GM19455 (cell line): ENCODE measurements around the gene FEM1C.

ENCODE experiments used
- ATAC-seq: cut with Tn5 transposase; IDR thresholded peaks from one replicate; pipeline ENCODE4 v1.9.1; 2021; ENCODE audit not compliant: unreplicated experiment

FEM1C gene

DNA sequence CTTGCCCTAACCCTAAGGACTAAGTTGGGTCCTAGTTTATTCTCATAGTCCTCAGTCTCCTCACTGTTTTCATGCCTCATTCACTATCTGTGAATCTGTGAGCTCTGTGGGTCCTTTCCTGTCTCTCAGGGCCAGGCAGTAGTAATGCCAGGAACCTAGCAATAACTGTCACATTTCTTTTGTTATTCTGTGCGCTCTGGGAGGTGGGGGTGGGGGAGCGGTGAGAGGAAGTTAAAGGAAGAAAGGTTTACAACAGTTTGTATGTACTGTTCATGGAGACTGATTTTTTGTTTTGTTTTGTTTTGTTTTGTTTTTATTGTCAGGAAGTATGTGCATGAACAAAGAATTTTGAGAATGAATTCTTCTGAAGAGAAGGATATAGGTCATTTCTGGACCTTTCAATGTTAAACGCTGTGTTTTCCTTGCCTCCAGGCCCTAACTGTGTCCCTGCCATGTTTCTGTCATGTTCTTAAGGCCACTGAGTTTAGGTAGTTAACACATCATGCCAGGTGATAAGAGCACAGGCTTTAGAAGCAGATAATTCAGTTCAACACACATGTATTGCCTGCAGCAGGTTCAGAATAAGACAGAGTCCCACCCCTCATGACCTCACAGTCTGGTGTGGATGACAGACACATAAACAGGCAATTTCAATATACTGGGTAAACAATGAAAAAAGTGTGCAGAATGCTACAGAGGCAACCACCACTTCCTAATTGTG lies 13.3 kb upstream of the FEM1C start:
- ATAC-seq: no peak

DNA sequence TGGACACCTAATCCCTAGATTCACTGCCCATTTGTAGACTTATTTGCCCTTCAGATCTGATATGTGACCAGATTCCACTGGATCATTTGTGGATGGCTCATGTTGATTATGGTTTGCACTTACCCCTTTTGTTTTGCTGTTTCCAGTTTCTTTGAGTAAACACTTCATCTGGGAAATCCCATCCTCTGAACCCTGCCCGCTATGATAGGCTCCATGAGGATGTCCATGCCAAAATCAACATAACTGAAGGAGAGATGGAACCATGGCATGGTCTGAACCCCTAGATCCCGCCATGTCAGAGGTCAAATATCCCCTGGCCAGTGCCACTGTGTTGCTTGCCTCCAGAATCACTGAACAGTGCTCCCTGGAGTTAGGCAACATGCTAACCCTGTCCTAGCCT lies 11.7 kb upstream of the FEM1C start:
- no peak for ATAC-seq

DNA sequence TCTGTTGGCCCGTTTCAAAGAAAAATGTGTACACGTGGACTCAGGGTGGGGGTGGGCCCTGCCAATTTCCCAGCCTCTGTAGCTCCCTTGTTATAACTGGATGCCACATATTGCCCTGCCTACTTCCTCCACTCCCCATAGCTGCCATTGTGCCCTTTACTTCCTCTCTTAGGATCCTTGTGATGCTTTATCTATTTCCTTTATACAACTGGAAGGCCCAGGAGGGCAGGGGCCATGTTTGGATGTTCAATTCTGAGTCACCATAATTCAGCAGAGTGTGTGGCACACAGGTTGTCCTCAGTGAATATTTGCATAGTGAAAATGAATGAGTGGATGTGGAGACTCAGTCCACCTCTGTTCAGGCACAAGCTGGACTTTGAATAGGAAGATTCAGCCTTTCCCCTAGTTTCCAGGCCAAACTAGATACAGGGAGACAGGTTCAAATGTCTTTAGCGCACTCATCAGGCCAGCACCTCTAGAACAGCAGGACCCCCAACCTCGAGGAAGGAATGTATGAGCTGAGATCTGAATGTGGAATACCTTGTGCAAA lies 10.6 kb upstream of the FEM1C start:
- ATAC-seq: no peak

DNA sequence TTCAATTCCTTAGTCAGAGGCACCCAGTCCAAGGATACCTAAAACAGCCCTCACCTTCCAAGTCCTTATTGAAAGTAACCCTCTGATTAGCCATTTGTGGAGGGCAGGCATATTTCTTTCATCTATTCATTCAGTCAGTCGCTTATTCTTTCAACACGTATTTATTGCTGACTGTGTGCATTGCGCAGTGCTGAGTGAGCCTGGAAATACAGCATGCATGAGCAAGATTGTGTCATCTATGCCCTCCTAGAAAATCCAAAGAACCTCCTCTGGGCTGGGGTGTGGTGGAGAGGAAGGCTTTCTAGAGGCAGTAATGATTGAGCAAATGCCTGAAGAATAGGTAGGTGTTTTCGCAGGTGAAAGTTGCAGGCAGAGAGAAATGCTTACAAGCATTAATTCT lies 8.5 kb upstream of the FEM1C start:
- ATAC-seq: no peak

DNA sequence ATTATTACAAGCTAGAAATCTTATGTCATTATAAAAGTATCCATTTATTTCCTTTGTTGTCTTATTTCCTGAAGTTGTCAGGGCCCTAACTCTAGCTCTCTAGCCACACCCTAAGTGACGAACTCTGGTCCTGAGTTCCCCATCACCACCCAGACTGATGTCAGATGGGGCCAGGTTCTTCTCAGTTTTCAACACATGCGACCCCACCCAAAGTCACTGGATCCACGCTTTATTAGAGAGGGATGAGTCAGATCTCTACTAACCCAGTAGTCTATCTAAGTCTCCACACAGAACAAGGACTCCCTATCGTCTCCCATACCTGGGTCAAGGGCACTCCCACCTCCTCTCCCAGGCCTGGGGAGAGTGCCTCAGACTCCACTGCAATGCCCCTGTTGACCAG lies 6.8 kb upstream of the FEM1C start:
- ATAC-seq: no peak

DNA sequence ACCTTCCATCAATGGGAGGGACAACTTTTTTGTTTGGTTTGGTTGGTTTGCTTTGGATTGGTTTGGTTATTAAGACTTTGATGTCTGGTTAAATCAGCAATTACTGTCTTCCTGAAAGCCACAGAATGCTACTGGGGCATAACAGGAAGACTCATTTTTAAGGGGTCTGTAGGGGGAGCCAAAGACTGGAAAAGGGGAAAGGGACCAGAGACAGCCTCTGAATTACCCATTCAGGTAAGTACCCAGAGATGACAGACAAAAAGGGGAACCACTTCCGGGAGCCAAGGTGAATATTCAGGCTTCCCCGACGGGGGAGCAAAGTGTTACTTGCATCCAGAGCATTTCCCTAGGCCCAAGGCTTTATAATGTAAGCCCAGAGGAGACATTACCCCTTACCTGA lies 4.6 kb upstream of the FEM1C start:
- ATAC-seq: no peak

DNA sequence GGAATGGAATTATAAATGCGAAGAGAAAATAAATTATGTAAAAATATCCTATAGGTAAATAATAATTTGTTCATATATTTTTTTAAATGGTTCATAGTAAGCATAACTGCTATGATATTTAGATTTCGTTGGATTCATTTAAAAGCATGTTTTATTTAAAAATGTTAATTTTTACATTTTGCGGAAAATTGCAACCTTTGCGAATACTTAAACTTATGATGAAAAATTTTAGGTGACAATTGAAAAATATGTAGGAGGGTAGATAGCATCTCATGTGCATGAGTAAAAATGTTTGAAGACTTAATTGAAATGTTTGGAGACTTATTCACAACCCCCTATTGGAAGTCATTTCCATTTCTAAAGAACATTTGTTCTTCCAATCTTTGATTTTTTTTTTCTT lies 4.1 kb upstream of the FEM1C start:
- ATAC-seq: no peak

DNA sequence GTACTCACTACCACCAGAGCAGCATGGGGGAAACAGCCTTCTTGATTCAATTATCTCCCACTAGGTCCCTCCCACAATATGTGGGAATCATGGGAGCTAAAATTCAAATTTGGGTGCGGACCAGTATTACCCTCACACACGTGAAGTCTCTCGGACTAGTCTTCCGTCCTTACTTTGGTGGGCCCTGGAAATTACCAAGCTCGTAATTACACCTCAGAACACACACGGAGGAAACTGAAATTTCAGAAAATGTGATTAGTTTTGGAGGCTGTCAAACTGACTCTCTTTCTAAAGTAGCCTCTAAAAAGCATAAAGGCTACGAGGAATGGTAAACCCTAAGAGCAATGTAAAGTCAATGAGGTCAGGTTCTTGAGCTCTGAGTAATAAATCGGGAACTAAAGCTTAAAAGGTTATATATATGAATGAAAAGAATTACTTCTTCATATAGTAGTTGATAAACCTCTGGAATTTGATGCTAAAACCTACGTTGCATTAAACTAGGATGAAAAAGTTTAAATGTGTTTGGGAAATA lies 842 bp upstream of the FEM1C start:
- no peak for ATAC-seq

DNA sequence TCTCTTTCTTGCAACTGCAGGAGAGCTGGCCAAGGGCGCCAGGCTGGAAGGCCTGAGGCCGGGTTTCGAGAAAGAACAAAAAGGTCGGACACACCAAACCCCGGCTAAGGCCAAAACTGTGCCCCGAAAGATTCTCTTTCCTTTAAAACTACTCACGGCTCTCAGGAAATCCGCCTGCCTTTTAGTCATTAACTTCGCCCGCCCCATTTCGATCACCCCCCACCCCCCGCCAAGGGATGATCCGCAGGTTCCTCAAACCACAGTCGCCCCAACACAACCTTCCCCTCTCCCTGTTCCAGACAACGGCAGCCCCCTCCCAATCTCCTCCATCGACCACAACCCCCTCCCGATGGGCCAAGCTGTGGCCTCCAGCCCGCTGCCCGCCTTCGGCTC lies 536 bp downstream of the FEM1C start:
- ATAC-seq: no peak

DNA sequence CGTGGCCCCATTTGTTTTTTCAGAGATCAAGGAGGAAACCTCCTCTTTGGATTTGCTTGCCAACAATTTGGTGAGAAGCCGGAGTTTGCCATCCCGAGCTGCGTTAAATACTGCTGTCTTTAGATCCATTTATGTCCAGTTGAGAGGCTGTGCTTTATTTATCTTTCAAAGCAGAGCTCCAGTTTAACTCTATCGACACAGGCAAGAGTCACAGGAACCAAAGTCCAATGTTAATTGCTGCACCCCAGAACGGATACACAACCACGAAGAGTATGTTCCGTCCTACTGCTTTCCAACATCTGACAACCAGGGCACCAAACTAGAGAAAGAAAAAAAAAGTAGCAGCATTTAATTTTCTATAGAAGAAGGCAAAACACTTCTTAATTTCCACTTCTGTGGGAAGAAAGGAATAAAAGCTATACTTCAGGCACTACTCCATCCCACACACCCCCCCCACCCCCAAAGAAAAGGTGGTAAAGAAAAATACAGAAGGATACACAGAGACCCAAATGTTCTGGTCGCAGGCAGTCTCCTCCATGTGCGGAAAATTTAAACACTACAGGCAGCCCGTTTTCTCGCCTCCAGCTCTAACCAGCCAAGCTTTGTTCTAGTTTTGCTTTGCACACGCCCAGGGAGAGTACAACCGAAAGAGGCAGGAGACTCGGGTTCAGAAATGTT lies 1.1 kb downstream of the FEM1C start:
- peak; percentile 28 for ATAC-seq

DNA sequence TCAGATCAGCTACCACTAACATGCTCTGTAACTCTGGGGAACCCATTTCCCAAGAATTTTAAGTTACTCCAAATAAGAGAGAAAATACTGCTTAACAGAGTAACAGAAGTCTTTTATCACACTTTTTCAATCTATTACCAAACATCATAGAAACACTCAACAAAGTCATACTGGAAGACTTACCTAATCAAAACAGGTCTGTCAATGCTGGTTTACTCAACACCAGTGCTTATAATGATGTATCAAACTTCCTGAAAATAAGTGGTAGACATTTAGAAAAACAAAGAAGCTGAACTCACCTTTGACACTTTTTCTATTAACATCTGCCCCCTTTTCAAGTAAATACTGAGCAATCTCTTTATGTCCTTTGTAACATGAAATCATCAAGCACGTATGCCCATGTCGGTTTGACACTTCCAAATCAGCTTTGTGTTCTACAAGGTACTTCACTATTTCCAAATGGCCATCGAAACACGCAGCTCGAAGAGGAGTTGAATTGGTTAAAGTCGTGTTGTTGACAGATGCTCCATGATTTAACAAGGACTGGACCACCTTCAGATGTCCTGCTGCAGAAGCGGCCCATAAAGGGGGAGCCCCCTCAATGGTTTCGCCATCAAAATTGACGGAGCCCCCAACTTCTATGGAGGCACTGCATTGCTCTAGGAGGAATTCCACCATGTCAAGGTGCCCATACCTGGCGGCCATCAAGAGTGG lies 1.8 kb downstream of the FEM1C start:
- ATAC-seq: no peak

DNA sequence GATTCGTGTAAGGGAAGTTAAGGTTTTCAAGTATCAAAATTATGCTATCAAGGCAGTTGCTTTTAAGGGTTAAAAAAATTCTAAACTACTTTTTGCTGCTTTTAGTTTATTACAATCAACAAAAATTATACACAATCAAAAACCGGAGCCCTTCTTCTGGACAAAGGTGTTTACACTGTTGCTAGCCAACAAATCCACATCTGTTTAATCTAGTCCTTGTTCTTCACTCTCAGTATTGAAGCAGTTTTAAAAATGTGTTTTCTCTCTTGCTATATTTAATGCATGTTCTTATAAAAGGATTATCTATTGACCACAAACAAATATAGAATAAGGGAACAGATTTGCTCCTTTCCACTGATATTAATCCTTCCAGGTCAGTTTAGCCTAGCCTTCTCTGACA lies 2.5 kb downstream of the FEM1C start:
- no peak for ATAC-seq

DNA sequence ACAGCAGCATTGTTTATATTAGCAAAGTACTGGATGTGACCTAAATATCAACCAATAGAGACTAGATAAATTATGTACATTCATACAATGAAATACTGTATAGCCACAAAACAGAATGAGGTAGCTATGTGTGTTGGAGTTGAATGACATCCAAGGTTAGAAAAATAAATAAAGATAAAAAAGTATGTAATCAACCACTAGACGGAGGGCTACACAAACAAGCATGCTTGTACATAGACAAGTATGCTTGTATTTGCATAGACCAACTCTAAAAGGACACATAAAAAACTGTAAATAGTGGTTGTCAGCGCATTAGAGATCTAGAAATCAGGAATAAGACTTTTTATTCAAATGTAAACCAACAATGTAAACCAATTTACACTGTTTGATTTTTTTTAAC lies 3.0 kb downstream of the FEM1C start:
- no peak for ATAC-seq

DNA sequence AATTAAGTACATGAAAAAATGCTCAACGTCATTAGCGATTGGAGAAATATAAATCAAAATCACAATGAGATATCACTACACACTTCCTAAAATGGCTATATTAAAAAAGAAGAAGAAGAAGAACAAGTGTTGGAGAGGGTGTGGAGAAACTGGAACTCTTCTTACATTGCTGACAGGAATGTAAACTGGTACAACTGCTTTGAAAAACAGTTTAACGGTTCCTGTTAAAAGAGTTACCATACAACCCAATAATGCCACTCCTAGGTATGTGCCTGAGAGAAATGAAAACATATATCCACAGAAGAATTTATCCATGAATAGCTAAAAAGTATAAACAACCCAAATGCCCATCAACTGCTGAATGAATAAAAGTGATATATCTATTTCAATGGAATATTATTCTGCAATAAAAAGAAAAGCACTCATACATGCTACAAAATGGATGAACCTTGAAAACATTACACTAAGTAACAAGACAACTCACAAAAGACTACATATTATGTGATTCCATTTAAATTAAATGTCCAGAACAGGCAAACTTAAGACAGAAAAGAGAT lies 9.0 kb downstream of the FEM1C start:
- ATAC-seq: no peak

DNA sequence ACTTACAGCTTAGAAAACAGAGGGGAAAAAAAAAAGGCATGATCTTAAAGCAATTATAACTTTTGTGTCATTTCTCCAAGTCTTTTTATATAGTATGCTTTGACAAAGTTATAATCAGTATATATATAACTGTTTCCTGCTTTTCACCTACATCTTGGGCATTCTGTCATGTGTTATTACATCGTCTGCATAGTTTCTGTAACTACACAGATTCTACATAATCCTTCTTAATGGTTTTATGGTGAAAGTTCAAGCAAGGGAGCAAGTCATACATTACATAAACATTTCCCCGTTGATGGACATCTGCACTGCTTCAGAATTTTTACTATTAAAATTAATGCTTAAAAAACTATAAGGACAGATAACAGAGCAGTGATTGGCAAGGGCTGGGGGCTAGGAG lies 12.1 kb downstream of the FEM1C start:
- ATAC-seq: no peak

DNA sequence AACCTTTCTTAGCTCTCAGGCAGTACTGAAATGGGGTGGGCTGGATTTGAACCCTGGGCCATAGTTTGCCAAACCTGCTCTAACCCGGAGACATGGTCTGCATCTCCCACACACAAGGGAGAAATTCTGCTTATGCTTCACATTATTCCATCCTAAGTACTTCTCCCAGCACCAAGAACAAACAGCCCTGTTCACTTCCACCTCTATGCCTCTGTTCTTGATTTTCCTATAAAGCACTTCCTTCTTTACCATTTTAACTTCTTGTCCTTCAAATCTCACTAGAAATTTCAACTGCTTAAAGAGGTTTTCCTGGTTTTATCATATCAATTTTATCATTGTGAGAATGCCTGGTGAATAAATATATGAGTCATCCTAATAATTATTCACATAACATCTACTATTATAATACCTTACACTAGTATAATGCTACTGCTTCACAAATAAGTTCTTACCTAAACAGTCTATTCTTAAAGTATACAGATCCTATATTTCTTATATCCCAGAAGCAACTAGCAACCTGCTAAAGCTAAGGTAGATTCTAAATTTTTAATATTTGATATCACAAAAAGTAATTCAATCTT lies 12.7 kb downstream of the FEM1C start:
- ATAC-seq: no peak

DNA sequence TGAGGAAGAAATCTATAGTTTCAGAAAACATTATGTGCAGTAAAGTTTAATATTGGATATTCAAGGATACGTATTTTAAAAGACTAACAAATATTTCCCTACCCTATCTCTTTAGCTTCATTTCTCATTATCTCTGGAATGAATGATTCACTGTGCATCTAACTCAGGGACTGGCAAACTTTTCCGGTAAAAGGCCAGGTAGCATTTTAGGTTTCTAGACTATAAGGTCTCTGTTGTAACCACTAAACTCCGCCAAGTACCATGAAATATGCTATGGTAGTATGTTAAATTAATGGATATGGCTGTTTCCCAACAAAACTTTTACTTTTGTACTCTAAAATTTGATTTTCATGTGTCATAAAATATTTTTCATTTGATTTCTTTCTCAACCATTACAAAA lies 13.2 kb downstream of the FEM1C start:
- ATAC-seq: no peak

DNA sequence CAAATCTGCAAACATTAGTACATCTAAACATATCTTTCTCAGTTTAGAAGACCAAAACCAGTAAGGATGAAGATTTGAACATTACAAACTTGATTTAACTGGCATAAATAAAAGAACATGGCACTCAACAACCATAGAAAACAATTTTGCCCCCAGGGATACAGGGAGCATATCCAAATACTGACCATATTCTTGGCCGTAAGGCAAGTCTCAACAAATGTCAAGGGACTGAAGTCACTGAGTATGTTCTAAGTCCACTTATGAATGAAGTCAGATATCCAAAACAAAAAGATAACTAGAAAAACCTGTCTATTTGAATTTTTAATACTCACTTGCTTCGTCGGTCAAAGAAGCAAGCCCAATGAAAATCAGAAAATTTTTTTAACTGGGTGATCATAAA lies 14.1 kb downstream of the FEM1C start:
- ATAC-seq: no peak

DNA sequence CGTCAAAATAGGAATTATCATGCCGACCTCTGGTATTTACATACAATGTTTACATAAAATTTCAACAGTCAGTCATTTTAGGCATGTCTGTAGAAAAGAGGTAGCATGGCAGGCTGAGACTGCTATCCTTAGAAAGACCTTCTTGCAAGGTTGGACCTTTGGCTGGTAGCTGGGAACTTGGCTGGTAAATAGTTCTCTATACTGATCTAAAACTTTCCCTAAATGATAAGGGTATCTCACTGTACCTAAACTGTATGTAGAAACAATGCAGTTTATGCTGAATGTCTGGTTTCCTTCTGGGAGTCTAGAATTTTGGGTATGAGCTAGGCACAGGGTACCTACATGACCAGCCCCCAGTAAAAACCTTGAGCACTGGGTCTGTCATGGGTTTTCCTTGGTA lies 18.0 kb downstream of the FEM1C start:
- no peak for ATAC-seq

DNA sequence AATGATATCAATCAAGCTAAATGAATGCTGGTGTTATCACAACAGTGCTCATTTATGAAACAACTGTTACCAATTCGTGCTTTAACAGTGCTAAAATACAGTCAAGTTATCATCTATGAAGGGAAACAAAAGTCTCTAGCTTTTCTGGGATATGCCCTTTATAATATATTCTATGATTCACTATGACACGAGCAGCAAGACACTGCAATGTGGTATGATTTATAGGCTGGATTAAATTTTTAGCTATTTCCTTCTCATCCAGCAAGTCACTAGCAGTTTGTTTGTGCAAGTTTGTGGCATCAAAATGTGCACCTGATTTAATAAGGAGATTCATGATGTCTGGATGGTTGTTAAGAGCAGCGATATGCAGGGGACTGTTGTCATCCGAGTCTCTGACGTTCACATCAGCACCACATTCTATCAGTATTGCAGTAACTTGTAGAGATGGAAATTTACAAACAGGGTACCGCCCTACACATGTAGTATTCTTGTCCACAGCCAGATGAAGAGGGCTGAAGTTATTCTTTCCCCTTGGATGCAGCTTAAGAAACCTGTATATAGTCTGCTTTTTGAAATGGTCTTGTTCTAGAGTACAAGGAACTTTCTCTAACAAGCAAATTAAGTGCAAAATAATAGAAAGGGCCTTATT lies 20.3 kb downstream of the FEM1C start:
- no peak for ATAC-seq
